ENCODE results near the gene PSMC2.
"Not testable (repeated sequence)": the region's sequence is repeated elsewhere in the genome, so short reads cannot be mapped to it uniquely, and the experiment has no call there.

The PSMC2 gene

DNA sequence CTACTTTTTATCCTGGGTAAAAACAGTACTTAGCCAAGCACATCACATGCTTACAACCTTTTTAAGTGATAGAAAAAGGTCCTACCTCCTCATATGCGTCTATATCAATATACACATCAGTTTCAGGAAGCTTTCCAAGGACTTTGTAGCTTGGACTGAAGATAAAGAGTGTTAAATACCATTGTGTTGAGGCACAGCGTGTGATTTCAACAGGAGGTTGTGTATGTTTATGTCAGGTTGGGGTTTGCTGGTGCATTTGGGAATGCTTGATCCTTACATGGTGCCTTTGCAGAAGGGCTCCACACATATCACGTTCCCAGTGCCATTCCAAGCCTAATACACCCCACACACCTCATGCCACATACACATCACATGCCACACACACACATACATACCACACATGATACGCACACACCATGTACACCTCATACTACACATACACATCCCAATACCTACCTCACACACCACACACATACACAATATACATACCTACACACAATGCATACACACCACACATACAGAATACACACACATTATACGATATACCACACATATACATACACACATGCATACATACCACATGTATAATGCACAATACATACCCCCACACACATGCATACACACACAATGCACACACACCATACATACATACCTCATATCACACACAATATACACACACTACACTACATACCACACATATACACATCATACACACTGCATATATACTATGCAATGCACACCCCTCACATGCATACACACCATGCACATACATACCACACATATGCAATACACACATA lies 33.1 kb downstream of the PSMC2 start:
- DNase-seq: no peak

DNA sequence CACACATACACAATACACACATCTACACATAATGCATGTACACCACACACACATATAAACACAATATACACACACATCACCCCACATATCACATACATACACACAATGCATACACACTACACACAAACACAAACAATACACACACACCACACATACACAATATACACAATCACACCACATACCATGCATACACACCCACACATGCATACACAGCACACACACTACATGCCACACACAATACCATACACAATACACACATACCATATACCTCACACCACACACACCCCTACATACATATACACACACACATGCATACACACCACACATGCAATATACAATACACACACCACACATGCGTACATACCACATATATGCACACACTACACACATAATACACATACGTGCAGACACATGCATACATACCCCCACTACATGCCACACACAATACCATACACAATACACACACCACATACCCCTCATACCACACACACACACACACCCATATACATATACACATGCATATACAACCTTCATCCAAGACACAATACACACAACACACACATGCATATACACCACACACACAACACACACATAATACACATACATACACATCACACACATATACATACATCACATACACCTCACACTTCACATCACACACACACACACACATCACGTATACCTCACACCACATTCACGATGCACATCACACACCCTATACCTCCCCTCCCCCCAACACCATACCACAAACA lies 34.0 kb downstream of the PSMC2 start:
- DNase-seq: no peak

DNA sequence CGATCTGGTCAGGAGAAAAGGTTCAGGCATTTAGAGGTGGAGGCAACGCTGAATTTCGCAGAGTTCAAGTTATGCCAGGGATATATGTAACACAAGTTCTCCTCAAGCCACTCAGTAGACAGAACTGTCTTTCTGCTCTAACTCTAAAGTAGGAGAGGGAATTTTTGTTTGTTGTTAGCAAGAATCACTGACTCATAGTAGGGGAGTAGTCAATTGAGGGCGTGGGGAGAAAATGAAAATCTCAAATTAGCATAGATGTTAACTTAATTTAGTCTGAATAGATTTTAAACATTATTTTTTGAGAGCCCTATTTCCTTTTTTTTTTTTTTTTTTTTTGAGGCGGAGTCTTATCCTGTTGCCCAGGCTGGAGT lies 34.6 kb downstream of the PSMC2 start:
- DNase-seq: no peak

DNA sequence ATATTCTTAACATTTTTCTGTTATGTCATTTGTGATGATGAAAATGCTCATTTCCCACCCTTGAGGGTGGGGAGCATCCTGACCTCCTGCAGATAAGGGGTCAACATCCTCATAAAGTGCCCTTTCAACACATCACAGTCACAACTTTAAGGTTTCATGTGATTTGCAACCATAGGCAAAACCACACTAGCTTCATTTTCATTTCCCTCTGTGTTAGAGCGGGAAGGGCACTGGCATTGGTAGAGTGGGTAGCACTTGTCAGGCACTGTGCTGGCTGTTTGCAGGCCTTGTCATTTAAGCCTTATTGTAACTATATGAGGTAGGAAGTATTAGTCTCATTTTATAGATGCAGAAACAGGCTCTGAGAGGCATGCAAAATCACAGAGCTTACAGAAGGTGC lies 39.8 kb downstream of the PSMC2 start:
- DNase-seq: no peak

DNA sequence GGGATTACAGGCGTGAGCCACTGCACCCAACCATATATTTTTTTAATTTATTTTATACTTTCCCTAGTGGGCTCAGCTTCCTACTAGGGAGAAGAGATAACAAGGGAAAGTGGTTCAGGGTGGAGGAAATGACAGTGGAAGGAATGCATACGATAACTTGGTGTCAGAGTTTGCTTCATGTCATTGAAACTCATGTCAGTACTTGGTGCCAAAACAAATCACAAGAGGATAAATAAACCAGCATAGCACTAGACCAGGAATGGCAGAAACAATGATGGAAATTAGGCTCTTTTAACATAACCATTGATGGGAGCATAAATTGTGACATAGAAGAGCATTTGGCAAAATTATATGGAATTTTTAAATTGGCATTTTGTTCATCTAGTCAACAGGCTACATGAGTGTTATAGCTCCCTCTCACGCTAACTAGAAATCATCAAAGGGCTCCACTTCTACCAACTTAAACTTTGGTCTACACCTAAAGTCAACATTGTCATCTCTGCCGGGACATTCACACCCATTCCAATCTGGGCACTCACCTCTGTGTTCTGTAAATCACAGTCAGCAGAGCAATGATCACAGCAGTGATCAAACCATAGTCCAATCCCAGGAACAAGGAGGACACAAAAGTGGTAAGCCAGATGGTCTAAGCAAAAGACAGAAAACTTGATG lies 41.2 kb downstream of the PSMC2 start:
- DNase-seq: no peak

DNA sequence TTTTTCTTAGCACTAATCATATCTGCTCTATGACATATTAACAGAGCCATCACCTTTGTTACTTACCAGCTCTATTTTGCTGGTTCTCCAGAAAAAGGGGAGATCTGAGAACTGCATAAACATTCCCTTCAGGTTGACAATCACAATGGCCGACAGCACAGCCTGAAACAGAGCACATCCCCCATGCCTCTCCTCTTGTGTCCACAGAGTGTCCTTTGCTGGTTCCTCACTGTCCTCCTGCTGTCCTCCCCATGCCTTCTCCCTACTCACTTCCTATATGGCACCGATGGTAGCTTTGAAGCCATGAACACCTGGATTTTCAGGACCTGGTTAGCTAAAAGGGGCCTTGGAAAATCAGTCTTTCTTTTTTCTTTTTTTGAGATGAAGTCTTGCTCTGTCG lies 41.8 kb downstream of the PSMC2 start:
- DNase-seq: no peak

DNA sequence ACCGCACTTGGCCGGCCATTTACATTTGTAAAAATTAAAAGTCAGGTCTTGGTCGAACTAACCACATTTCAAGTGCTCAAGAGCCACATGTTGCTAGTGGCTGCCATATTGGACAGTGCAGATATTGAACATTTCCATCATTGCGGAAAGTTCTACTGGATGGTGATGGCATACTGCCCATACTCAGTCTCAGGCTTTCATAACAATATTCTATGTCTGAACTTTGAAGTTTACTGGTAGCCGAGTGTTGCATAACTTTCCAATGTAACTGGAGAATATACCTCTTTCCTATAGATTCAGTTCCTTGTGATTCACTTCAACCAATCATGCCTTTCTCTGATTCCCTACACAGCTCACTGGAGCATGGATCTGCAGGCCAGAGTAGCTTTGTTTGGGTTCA lies 43.7 kb downstream of the PSMC2 start:
- DNase-seq: no peak

DNA sequence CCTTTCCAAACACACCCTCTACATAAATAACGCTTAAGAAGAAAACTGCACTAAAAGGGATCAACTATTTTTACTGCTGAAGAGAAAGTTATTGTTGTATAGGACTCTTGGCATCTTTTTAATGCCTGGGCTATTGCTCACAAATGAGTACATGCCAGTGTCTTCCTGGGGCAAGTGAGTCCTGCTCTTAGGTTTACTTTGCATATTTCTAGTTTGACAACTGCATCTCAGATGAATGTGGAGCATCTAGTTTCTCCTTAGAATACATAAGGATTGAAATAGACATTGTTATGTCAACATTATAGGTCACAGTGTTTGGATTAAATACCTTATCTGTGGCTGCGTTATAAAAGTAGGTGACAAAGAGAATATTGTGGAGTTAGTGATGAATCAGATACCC lies 44.5 kb downstream of the PSMC2 start:
- no peak for DNase-seq

DNA sequence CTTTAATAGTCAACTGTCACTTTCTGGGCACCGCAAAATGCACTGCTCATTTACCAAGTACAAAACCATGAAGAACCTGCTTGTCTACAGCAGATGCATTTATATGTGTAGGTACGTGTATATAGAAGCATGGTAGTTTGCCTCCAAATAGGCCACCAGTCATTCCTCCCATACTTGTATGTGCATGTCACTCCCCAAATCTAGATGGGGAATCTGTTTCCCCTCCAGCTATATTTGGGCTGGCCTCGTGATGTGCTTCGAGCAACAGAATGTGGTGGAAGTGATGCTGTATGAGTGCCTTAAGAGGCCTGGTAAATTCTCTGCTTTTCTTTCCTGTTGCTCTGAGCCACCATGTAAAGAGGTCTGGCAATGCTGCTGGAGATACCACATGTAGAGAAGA lies 47.1 kb downstream of the PSMC2 start:
- no peak for DNase-seq

DNA sequence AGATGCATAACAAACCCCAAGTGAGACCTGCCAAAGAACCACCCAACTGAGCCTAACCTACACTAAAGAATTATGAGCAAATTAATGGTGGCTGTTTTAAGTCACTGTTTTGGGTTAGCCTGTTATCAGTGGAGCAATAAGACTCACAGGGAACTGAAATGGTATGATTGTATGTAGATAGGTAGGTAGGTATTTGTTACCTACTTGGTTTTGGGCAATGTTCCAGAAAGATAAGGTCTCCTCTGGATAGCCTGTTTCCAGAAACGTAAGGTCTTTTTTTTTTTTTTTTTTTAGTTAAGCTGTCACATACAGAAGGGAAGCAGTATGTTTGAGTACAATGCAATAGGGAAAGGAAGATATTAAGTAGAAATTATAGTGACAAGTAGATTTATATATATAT lies 47.6 kb downstream of the PSMC2 start:
- no peak for DNase-seq

DNA sequence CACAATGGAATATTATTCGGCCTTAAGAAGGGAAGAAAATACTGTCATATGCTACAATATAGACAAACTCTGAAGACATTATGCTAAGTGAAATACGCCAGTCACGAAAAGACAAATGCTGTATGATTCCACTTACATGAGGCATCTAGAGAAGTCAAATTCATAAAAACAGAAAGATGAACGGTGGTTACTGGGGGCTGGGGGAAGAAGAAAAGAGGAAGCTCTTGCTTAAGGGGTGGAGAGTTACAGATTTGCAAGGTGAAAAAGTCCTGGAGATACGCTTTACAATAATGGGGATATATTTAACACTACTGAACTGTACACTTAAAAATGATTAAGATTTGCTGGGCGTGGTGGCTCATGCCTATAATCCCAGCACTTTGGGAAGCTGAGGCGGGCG lies 49.0 kb downstream of the PSMC2 start:
- no peak for DNase-seq

DNA sequence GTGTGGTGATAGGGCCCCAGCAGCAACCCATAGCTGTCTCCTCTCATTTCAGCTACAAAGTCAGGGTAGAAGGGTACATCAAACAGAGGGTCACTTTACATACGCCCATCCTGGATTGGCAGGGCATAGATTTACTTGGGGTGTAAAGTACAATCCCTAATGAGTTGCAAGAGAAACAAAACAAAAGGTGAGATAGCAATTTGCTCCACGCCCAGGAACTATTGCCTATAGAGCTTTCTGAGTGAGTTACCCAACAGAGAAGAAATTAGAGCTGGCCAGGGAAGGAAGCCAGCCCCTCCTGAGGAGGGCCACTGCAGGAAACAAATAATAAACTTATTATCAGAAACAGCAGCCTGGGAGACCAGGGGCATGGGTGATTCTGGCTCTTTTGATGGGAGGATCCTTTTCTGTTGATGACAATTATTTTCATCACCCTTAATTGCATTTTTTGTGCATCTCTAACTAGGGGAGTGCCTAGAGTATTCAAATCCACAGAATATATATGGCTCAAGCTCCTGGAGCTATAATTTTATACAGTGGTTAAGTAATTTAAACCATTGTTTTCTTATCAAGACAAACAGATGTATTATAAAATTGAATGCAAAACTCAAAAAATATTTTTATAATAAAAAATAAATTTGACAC lies 51.2 kb downstream of the PSMC2 start:
- no peak for DNase-seq

DNA sequence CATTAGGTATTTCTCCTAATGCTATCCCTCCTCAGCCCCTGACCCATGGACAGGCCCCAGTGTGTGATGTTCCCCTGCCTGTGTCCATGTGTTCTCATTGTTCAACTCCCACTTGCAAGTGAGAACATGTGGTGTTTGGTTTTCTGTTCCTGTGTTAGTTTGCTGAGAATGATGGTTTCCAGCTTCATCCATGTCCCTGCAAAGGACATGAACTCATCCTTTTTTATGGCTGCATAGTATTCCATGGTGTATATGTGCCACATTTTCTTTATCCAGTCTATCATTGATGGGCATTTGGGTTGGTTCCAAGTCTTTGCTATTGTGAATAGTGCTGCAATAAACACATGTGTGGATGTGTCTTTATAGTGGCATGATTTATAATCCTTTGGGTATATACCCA lies 52.2 kb downstream of the PSMC2 start:
- not testable (repeated sequence) for DNase-seq

DNA sequence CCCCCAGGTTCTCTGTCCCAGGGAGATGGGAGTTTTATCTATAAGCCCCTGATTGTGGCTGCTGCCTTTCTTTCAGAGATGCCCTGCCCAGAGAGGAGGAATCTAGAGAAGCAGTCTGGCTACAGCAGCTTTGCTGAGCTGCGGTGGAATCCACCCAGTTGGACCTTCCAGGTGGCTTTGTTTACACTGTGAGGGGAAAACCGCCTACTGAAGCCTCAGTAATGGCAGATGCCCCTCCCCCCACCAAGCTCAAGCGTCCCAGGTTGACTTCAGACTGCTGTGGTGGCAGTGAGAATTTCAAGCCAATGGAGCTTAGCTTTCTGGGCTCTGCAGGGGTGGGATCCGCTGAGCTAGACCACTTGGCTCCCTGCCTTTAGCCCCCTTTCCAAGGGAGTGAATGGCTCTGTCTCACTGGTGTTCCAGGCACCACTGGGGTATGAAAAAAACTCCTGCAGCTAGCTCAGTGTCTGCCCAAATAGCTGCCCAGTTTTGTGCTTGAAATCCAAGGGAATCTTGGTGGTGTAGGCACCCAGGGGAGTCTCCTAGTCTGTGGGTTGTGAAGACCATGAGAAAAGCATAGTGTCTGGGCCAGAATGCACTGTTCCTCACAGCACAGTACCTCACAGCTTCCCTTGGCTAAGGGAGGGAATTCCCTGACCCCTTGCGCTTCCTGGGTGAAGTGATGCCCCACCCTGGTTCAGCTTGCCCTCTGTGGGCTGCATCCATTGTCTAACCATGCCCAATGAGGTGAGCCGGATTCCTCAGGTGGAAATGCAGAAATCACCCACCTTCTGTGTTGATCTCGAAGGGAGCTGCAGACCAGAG lies 58.6 kb downstream of the PSMC2 start:
- not testable (repeated sequence) for DNase-seq

DNA sequence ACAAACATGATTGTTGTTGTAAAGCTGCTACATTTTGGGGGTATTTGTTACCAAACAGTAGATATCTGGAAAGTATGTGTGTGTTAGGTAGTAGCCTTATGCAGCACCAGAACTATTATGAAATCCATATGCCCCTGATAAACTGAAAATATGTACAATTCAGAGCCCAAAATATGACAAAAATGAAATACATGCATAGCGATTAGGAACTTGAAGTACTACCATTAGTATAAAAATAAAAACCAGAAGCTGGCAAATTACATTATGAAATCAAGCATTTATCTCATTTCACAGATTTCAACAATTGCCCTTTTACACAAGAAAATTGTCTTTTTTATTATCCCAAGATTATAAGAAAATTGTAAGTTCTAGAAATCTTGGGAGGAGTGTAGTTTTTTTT lies 64.7 kb downstream of the PSMC2 start:
- no peak for DNase-seq

DNA sequence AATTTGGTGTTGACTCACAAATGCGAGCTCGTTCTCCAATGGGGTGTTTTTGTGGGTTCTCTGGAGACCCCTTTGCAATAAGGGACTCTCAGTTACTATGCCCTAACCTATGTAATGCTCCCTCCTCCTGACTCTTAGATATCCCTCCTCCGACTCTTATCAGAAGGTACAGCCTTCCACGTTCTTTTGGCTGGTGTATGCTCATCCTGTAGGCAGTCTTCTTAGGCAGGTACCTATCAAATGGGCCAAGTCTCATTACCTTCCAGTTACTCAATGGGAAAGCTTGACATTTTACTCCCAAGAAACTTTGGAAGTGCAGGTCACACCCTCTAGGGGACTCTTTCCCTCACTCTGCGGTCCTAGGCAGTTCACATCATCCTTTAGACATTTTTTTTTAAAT lies 66.0 kb downstream of the PSMC2 start:
- no peak for DNase-seq

DNA sequence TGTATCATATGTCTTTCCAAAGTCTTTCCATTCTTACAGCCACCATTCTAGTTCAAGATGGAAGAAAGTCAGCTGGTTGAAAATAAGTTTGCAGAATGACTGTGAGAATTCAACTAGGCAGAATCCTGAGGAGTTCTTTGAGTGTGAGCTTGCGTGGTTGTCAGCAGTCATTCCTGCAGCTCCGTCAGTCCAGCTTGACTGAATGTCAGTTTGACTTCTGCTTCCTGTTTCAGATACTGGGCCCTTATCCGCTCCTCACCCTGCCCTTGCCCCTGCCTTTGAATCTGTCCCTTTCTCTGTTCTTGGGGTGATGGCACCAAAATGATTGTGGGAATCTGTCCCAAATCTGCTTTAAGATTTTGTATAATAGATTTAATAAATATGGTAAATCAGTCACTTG lies 70.8 kb downstream of the PSMC2 start:
- no peak for DNase-seq
